HFFc6 (cell line): ENCODE measurements around the gene SH2D4B. TPM values are rescaled to one million over a fixed set of nuclear protein-coding genes. Genes with fewer than 3 reads are reported as not detected.

Experiments
- DNase-seq: peaks from one replicate; pipeline ENCODE4 v3.0.0-alpha.2; 2018
- H3K27ac Mint-ChIP-seq: 2 replicates; pipeline ENCODE4 v1.8.0; 2020; ENCODE audit warnings: mild to moderate bottlenecking, mixed read lengths
- H3K27me3 Mint-ChIP-seq: 2 replicates; pipeline ENCODE4 v1.8.0; 2021; ENCODE audit warnings: mild to moderate bottlenecking, moderate library complexity, mixed read lengths; ENCODE audit not compliant: insufficient read depth
- H3K36me3 Mint-ChIP-seq: 2 replicates; pipeline ENCODE4 v1.8.0; 2021; ENCODE audit warnings: low read depth, mixed read lengths
- H3K4me1 Mint-ChIP-seq: 2 replicates; pipeline ENCODE4 v1.8.0; 2020; ENCODE audit warnings: low read depth, mixed read lengths
- H3K4me3 Mint-ChIP-seq: 2 replicates; pipeline ENCODE4 v1.8.0; 2020; ENCODE audit warnings: mild to moderate bottlenecking, moderate library complexity, mixed read lengths
- H3K9me3 Mint-ChIP-seq: 2 replicates; pipeline ENCODE4 v1.8.0; 2020; ENCODE audit warnings: mild to moderate bottlenecking, mixed read lengths
- total RNA-seq, 6 experiments: library from RNA; stranded (reverse); fragmentation: NEBNext Ultra II Directional; extraction: Animal tissue kit (Norgen Biotek cat#: 25700); gene quantifications; 2 replicates in 1 of 6; 3 replicates in 5 of 6; pipeline ENCODE4 v1.2.3, GENCODE V29; 2021
- TF ChIP-seq, protein P1 (sequence below): fragments of 200-600 bp; sonication (generic); IDR thresholded peaks from 2 replicates; pipeline ENCODE4 v1.5.0; 2021; ENCODE audit warnings: antibody characterized with exemption, mild to moderate bottlenecking

The SH2D4B gene
- total RNA-seq, 6 experiments from 2014 or later: not detected

DNA sequence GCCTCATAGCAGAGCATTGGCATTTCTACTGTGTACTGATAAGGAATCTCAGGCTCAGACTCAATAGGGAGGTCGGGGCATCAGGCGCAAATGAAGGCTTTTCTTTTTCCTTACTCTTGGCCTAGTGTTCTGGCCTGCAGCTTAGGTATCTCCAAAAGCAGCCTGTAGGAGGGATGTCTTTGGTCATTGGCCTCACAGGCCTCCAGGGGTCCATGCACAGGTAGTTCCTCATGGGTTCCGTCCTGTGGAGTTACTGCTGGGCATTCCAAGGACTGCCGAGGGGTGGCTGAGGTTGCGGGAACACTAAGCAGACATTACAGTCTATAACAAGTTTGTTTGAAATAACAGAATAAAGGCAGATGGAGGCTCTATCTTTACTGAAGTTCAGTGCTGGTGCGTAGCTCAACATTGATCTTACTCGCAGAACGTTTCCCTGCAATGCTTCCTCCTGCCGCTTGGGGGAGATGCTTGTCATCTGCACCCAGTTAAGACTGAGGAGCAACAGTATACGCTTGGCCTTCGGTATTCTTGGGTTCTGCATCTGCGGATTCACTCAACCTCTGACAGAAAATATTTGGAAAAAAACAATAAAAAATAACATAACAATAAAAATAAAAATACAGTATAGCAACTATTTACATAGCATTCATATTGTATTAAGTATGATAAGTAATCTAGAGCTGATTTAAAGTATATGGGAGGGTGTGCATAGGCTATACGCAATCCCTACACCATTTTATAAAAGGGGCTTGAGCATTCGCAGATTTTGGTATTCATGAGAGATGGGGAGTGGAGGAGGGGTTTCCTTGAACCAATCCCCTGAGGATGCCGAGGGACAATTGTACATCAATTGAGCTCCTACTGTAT is 58.9 kb downstream of the SH2D4B start:
- Mint-ChIP-seq H3K9me3 (no peaks in the 10 kb centered on the region), H3K4me1 (no peaks in the 10 kb centered on the region), H3K36me3 (no peaks in the 10 kb centered on the region), H3K27ac (no peak overlapping the region), H3K27me3 (peaks cover 9% of the 10 kb centered on the region), H3K4me3 (no peak overlapping the region)
- TF ChIP-seq, protein P1, sequence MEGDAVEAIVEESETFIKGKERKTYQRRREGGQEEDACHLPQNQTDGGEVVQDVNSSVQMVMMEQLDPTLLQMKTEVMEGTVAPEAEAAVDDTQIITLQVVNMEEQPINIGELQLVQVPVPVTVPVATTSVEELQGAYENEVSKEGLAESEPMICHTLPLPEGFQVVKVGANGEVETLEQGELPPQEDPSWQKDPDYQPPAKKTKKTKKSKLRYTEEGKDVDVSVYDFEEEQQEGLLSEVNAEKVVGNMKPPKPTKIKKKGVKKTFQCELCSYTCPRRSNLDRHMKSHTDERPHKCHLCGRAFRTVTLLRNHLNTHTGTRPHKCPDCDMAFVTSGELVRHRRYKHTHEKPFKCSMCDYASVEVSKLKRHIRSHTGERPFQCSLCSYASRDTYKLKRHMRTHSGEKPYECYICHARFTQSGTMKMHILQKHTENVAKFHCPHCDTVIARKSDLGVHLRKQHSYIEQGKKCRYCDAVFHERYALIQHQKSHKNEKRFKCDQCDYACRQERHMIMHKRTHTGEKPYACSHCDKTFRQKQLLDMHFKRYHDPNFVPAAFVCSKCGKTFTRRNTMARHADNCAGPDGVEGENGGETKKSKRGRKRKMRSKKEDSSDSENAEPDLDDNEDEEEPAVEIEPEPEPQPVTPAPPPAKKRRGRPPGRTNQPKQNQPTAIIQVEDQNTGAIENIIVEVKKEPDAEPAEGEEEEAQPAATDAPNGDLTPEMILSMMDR: peak; percentile 81
- peak; percentile 18 for DNase-seq

DNA sequence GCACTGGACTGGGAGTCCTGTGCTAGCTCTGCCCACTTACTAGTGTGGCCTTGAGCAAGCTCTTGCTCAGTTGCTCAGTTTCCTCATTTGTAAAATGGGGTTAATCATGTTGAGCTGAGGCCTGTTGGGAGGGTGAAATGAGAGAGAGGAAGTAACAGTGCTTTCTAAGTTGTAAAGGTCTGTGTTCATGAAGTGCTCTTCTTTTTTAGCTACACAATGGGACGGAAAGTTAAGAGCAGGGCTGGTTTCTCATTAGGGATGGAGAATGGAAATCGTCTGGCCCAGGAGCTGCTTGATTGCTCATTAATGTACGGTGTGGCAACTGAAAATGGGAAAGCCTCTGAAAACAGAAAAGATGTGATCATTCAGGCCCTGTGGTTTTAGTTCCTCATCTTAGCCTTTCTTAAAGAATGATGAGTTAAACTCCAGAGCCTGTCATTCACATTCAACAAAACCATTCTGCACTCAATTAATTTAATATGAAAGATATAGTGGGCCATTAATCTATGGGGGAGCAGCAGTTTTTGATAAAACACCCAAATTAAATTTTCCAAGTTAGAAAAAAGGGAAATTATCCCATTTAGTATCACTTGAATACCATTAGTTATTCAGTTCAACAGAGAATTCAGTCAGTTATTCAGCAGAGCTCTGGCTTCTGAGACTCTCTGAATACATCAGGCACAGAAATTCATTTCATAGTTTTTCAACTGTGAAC is 60.5 kb downstream of the SH2D4B start:
- no peak for DNase-seq
- Mint-ChIP-seq H3K4me3 (no peak overlapping the region), H3K36me3 (no peaks in the 10 kb centered on the region), H3K4me1 (no peaks in the 10 kb centered on the region), H3K27ac (no peak overlapping the region), H3K9me3 (no peaks in the 10 kb centered on the region), H3K27me3 (peaks cover 14% of the 10 kb centered on the region)
- TF ChIP-seq, protein P1: no peak

DNA sequence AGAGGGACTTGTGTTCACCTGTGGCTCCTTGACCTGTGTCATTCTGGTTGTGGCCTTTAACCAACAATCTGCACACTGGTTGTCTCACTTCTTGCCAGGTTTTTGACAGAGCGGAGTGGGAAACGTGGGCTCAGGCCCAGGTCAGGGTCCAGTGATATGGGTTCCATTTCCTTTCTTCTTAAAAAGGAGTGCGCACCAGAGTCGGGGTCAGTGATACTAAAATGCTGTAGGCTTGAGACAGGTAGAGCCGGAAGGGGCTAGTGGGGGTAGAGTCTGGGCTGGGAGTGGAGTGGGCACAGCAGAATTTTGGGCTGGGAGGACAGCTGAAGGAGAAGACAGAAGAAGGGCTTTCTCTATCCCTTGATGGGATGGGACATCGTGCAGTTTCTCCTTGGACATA is 61.2 kb downstream of the SH2D4B start:
- Mint-ChIP-seq H3K4me1 (no peaks in the 10 kb centered on the region), H3K27me3 (peaks cover 14% of the 10 kb centered on the region)
- TF ChIP-seq, protein P1: no peak

DNA sequence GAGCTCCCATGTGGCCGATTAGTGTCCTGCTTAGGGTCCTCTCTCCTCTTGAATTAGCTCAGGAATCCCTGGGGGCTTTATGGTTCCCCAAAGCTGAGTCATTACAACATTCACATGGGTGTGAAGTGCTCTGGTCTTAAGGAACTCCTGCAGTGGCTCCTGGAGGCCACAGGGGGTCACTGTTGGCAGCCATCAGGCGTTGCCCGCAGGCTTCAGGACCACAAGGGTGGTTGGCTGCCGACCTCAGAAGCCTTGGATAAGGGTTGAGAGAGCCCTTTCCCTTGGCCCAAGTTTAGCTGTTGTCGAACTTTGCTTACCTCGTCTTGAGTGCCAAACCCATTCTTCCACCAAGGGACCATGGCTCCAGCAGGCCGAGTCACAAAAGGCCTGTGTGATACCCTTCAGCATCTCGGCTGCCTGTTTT is 61.7 kb downstream of the SH2D4B start:
- no peaks in the 10 kb centered on the region for H3K9me3 Mint-ChIP-seq
- H3K4me3 Mint-ChIP-seq: no peak overlapping the region
- peak; percentile 30 for DNase-seq
- H3K36me3 Mint-ChIP-seq: no peaks in the 10 kb centered on the region
- TF ChIP-seq, protein P1: peak; percentile 79
- H3K27me3 Mint-ChIP-seq: peaks cover 16% of the 10 kb centered on the region
- no peak overlapping the region for H3K27ac Mint-ChIP-seq
- no peaks in the 10 kb centered on the region for H3K4me1 Mint-ChIP-seq

More for the DNA sequence above, 61.2 kb downstream of the SH2D4B start:
- DNase-seq: no peak
- no peak overlapping the region for H3K4me3 Mint-ChIP-seq
- H3K36me3 Mint-ChIP-seq: no peaks in the 10 kb centered on the region
- no peak overlapping the region for H3K27ac Mint-ChIP-seq
- no peaks in the 10 kb centered on the region for H3K9me3 Mint-ChIP-seq

DNA sequence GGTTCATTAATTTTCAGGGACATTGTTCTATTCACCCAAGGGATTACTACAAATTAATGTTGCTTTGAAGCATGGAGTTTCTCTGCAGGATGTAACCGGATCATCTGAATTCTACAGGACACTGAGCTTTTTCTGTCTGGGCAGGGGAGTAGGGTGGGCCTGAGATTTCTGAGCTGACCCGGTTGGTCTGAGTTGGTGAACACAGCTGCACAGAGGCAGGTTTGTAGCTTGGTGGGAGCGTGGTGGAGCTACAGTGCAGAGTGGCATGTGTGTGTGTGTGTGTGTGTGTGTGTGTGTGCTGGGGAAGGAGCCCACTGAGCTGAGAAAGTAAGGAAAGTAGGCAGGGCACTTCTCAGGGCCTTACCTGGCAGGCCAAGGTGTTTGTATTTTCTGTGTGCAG is 62.6 kb downstream of the SH2D4B start:
- no peak for DNase-seq
- Mint-ChIP-seq H3K27ac (no peak overlapping the region), H3K27me3 (peaks cover 20% of the 10 kb centered on the region), H3K9me3 (no peaks in the 10 kb centered on the region), H3K4me1 (no peaks in the 10 kb centered on the region), H3K4me3 (no peak overlapping the region), H3K36me3 (no peaks in the 10 kb centered on the region)
- TF ChIP-seq, protein P1: no peak
